GM18520 (cell line): ENCODE data around the gene SPTAN1.
"Not testable (repeated sequence)": the region's sequence is repeated elsewhere in the genome, so short reads cannot be mapped to it uniquely, and the experiment has no call there.

Experiments
- ATAC-seq: cut with Tn5 transposase; IDR thresholded peaks from one replicate; pipeline ENCODE4 v1.9.1; 2021; ENCODE audit not compliant: unreplicated experiment

The SPTAN1 gene

DNA sequence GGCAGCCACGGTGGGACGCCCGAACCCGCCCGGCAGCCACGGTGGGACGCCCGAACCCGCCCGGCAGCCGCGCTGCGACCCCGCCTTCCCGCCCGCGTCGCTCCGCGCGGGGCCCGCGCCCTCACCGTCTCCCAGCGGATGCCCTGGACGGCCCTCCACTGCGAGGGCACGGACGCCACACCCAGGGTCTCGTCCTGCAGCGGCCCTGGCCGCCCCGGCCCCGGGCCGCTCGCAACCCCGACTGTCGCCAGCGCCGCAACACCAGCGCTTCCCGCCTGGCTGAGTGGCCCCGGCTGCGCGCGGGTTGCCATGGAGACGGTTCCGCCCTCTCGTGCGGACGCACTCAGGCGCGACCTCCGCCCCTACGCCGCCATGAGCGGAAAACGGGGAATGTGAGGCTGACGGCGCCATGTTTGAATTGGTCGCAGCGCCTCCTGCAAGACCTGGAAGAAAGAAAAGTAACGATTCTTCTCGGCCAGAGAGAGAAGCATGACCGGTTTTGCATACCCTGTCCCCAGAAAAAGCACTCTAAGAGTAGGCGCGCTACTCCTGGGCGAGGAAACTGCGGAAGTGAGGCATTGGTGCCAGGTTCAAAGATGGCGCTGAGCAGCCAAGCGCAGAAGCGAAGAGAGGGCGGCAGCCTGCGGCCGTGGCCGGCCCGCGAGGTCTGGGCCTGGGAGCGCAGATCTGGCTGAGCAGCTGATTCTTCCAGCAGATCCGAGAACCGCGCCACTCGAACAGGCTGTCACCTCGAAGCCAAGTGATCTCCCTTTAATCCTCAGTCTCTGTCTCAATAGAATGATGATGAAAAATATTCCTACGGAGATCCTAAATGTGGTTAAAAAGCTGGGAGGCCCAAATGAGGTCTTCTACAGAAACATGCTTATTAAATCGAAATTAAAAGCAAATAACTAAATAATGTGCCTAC, 104.3 kb downstream of the SPTAN1 start, which contains the start of gene DYNC2I2:
DYNC2I2 (minus strand) TSS at position 432 of the 928 bp plus-strand sequence; CDS start at position 311, 121 bp downstream.
- peak; percentile 67 for ATAC-seq

- ATAC-seq, result no peak
Measured at GRCh38 chr9:128657344-128657704, 104.9 kb downstream of the SPTAN1 start.

GRCh38 chr9:128657796-128658195, 105.4 kb downstream of the SPTAN1 start:
- no peak for ATAC-seq

GRCh38 chr9:128666481-128666941, 114.1 kb downstream of the SPTAN1 start:
- not testable (repeated sequence) for ATAC-seq

DNA sequence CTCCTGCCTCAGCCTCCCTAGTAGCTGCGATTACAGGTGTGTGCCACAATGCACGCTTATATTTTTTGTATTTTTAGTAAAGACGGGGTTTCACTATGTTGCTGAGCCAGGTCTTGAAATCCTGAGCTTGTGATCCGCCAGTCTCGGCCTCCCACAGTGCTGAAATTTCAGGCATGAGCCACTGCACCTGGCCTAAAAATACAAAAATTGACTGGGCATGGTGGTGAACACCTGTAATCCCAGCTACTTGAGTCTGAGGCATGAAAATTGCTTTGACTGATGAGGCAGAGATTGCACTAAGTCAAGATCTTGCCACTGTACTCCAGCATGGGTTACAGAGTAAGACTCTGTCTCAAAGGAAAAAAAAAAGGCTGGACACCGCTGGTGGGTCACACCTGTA, 117.4 kb downstream of the SPTAN1 start:
- ATAC-seq, result no peak

GRCh38 chr9:128675382-128675781, 123.0 kb downstream of the SPTAN1 start:
- no peak for ATAC-seq

DNA sequence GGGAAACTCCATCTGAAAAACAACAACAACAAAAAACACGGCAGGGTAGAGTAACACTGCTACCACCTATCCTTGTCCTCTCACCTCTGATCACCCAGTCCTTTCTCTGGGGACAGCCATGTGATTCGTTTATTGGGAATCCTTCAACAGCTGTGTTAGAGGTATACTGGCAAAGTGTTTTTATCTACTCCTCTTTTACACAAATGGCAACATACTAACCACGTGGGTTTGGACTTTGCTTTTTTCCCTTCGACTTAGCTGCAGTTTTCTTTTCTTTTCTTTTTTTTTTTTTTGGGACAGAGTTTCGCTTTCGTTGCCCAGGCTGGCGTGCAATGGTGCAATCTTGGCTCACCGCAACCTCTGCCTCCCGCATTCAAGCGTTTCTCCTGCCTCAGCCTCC, 125.4 kb downstream of the SPTAN1 start:
- ATAC-seq, result no peak
